HFF-Myc (cell line): ENCODE results near the gene METTL24.

ENCODE experiments used
- DNase-seq: peaks from one replicate; pipeline ENCODE4 v3.0.0-alpha.2; 2011; ENCODE audit warnings: low read depth; ENCODE audit errors: extremely low read depth
- H3K4me3 ChIP-seq: replicated peaks from 2 replicates; pipeline ENCODE4 v1.5.1; 2011; ENCODE audit warnings: low read depth, mild to moderate bottlenecking, control low read depth, low read length
- TF ChIP-seq, protein P1 (sequence below): IDR thresholded peaks from 2 replicates; pipeline ENCODE4 v1.5.1; 2012; ENCODE audit warnings: mild to moderate bottlenecking, low read depth, low read length, control low read depth; ENCODE audit errors: missing control alignments

Gene METTL24

DNA sequence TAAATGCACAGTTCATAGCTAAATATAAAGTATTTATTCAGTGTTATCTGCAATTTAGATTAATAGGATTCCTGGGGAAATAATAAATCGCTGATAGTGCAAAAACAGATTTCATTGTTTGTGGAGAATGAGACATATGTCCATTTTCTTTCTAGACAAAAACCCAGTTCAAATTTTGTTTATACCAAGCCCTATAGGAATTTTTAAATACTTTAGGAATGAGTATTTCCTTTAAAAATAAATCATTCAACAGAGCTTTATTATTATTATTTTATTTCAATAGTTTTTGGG is 86.5 kb downstream of the METTL24 start:
- DNase-seq = no peak
- TF ChIP-seq, protein P1, sequence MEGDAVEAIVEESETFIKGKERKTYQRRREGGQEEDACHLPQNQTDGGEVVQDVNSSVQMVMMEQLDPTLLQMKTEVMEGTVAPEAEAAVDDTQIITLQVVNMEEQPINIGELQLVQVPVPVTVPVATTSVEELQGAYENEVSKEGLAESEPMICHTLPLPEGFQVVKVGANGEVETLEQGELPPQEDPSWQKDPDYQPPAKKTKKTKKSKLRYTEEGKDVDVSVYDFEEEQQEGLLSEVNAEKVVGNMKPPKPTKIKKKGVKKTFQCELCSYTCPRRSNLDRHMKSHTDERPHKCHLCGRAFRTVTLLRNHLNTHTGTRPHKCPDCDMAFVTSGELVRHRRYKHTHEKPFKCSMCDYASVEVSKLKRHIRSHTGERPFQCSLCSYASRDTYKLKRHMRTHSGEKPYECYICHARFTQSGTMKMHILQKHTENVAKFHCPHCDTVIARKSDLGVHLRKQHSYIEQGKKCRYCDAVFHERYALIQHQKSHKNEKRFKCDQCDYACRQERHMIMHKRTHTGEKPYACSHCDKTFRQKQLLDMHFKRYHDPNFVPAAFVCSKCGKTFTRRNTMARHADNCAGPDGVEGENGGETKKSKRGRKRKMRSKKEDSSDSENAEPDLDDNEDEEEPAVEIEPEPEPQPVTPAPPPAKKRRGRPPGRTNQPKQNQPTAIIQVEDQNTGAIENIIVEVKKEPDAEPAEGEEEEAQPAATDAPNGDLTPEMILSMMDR = no peak
- no peak overlapping the region for H3K4me3 ChIP-seq

DNA sequence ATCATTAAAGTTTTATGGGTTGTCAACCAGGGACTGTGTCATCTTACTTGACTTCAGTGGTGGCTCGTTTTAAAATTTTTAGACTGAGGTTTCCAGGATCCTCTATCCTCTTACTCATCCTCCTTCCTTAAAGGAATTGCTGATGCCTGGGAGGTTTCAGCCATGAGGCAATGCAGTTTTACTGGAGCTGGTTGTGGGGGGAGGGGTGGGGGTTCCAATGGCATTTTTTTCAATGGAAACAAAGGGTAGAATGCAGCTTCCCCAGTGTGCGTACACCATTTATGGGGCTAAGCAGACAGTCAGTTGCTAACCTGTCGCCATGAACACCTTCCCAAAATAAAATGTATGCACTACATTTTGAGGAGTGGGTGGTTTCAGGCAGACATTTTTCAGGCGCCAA is 88.0 kb downstream of the METTL24 start:
- DNase-seq = no peak
- TF ChIP-seq, protein P1 = no peak
- H3K4me3 ChIP-seq = no peak overlapping the region

DNA sequence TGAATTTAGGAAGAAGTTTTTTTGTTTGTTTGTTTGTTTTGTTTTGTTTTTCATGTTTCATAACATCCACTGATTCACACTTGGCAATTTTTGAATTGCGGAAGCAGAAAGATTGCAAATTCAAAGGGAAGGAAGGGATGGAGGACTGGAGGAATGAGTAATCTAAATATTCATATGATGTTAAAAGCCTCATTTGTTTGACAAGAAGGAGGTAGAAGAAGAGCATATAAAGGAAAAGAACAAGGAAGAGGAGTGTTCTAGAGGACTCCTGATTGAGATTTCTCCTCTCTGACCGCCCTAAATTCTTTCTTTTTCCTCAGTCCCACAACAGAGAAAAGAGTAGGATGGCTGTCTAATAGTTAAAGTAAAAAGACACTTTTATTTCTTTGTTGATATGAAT is 88.5 kb downstream of the METTL24 start:
- TF ChIP-seq, protein P1 = no peak
- no peak for DNase-seq
- no peak overlapping the region for H3K4me3 ChIP-seq

DNA sequence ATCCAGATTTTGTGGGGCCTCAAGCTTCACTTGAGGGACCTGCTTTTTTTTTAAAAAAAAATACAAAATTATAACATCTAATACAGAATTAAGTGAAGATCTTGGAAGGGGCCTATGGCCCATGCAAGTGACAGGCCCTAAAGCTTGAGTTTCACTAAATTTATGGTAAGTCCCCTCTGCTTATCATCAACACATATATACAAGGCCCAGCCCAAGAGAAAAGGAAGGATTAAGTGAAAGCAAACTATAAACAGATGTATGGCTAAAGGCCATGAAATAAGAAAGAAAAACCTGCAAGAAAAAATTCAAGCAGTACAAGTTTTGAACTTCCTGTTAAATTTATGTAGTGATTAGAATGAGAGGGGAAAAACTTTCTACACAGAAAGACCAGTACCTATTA is 91.2 kb downstream of the METTL24 start:
- DNase-seq = no peak
- no peak overlapping the region for H3K4me3 ChIP-seq
- TF ChIP-seq, protein P1 = no peak

DNA sequence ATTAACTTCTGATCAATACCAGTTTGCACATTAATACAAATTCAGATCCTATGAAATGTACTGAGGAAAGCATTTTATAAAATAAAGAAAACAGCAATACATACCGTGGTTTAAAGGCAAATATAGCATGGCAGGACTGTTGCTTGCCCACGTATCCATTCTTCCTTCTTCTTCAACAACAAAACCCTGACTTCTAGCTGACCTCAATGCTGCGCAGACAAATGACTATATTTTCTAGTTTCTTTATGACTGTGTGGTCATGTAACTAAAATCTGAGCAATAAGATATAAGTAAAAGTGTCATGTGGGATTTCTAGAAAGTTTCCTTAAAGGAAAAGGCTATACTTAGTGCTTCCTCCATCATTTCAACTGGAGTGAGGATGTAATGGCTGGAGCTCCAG is 92.9 kb downstream of the METTL24 start:
- DNase-seq = no peak
- H3K4me3 ChIP-seq = no peak overlapping the region
- TF ChIP-seq, protein P1 = no peak

DNA sequence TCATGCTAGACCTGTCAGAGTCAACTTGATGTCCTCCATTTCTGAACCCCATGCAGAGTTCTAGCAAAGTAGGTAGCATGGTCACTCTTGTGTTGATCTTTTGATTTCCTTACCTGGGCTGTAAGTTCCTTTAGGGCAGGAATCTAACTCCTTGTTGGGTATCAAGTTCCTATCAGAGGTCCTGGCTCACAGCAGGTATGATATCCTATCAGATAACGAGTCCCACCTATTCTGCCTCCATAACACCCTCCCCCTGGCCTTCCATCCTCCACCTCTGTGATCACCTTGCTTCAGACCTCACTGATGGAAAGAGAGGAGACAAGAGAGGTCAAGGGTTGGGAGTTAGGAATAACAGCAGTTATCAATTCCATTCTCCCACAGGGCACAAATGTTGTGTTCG is 101.8 kb downstream of the METTL24 start:
- H3K4me3 ChIP-seq = no peak overlapping the region
- no peak for DNase-seq
- TF ChIP-seq, protein P1 = no peak

DNA sequence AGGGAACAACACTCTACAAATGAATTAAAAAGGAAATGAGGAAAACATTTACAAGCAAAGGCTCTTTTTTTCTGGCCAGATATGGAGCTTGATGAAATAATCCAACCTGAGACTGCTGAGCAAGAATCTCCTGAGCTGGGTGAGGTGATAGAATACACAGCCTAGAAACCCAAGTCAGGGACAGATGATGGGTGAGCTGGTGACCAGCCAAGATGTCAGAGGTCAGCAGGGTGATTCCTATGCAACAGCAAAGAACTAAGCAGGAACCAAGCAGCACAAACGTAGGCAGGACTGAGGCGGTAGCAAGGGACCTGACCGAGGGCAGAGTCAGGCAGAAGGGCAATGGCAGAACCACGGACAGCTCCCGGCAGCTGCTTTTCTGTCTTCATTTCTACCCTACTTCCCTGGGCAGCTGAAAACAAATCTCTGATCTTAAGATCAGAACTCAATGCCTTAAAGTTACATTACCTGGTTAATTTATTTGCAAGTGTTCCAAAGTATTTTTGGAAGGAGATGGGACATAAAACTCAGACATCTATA is 102.9 kb downstream of the METTL24 start:
- TF ChIP-seq, protein P1 = no peak
- peak; percentile 14 for DNase-seq
- no peak overlapping the region for H3K4me3 ChIP-seq
